GM18870 (cell line): ENCODE results near the gene MEGF9.
A peak's percentile ranks its signal among the peaks of the same experiment; 100 is the strongest.

Source experiments
- ATAC-seq: cut with Tn5 transposase; IDR thresholded peaks from one replicate; pipeline ENCODE4 v1.9.1; 2021; ENCODE audit warnings: moderate library complexity; ENCODE audit not compliant: unreplicated experiment

The MEGF9 gene

GRCh38 chr9:120707170-120707569, 7.1 kb downstream of the MEGF9 start:
- no peak for ATAC-seq

GRCh38 chr9:120705174-120705573, 9.1 kb downstream of the MEGF9 start:
- ATAC-seq = no peak

DNA sequence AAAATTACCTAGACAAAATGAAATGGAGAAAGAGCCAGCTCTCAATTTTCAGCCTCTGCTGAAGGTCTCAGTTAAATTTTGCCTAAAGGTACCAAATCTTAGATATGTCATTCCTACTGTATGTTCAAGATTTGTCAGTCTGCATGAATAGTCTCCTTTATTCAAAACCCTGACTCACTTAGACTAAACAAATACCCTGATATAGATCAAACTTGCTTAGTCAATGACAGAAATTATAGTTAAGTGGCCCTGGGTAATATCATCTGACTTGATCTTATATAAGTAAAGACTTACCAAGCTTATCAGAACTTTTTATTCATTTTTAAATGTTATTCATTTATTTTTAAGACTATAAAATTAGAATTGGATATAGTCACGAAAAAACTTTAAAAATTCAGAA, 12.2 kb downstream of the MEGF9 start:
- no peak for ATAC-seq

DNA sequence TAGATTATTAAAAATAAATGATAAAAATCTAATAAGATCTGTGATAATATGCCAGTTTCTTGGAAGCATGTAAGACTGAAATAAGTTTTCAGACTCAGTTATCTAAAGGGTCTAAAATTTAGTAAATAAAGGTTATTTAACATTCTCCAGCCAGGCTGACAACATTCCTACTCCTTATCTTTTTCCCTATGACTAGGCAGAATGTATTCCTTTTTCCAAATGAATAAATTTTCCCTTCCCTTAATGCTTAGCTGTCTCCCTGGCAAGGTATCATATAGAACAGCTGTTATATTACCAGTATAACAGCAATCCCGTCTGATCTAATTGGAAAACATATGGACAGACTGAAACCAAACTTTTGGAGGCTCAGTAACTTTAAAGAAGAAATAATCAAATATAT, 13.0 kb downstream of the MEGF9 start:
- no peak for ATAC-seq

DNA sequence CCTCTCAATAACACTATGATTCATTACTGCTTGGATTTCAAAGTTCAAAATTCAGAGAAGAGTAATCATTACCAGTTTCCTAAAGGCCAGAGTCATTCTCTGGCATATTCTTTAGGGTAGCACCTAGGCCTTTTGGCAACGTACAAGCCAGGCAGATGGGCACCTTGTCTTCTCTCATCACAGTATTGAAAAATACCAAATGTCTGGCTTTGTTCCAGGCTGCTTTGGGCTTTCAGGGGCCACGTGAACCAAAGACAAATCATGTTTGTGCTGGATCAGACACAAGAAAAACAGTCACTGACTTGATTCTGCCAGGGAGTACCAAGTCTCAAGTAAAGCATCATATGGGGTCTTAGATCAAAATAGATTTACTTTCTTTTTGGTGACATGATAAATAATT, 15.5 kb downstream of the MEGF9 start:
- no peak for ATAC-seq

- ATAC-seq = no peak
These were observed 16.8 kb downstream of the MEGF9 start for GRCh38 chr9:120697448-120697847.

- no peak for ATAC-seq
These were observed 17.6 kb downstream of the MEGF9 start for GRCh38 chr9:120696551-120697230.

DNA sequence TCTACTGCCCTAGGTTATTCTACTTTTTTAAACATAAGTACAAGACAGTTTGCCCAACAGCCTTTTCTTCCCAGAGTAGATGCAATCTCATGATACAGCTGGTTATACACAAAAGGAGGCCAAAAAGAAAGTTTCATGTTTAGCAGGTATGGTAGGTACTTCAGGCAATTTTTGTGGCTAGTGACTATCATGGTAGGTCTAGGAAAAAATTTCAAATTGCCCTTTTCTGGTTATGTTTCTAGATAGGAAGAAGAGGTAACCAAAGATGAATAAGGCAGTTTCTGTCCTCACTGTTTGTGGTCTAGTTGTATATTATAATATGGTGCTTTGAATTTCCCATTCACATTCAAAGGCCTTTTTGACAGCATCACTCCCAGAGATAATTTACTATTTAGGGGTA, 19.7 kb downstream of the MEGF9 start:
- ATAC-seq = peak; percentile 36

GRCh38 chr9:120693700-120694008, 20.6 kb downstream of the MEGF9 start:
- ATAC-seq = peak; percentile 56

DNA sequence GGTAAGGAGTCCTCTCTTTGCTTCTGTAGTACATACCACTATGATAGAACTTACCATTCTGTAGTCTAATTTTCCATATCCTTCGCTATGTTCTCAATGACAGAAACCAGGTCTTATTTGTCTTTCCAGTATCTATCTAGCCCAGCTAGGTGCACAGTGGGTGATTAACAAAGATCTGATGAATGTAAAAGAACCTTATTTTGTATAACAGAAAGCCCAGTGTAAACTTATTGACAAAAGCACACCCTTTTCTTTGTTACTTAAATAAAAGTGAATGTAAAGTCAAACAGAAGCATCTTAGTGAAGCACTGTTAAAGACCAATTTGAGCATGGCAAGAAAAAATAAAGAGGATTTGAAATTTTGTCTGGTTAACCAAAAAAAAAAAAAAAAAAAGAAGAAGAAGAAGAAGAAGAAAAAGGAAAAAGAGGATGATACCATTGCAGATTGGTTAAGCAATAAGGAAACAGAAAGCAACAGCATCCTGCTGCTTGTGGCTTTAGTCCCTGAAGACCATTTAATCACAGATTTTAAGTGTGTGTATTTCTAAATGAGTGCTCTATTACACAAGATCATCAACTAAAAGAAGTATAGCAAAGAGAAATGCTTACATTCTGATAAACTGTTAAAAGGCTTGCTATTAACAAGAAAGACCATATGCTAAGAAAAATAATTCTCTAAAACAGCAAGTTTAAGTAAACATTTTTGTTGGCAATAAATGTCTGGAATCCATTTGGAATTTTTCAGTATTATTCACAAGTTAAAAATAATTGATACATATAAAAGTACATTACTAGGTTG, 21.2 kb downstream of the MEGF9 start:
- ATAC-seq = peak; percentile 34

DNA sequence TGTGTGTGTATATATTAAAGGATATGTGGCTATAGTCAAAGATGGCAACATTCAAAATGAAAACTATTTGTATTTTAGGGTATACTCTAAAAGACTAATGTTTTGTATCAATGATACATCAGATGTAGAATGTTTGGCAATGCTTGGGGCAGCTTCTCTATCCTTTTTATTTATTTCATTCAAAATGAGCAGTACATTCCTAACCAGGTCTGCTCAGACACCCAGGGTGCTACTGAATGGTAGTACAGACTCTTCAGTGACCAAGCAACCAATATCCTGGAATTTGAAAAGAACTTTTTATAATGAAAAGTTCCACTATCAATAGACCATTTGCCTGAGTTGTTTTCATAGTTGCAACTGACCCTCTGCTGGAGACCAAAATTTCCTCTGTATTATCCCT, 23.9 kb downstream of the MEGF9 start:
- ATAC-seq = no peak

DNA sequence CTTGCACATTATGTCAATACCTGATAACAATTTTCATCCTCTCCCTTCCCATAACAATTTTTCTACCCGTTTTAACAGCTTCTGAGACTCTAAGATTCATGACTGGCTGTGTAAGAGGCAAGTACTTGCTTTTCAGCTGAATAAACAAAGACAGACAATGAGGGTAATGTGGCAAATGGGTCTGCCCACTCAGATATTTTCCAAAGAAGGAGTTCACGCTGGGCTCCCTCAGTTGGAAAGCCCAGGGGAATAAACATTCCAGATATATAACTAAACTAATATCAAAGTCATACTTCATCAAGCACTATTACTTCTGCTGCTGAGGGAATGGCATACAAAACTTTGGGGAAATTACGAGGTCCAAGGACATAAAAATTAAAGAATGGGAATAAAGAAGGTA, 24.4 kb downstream of the MEGF9 start:
- no peak for ATAC-seq

DNA sequence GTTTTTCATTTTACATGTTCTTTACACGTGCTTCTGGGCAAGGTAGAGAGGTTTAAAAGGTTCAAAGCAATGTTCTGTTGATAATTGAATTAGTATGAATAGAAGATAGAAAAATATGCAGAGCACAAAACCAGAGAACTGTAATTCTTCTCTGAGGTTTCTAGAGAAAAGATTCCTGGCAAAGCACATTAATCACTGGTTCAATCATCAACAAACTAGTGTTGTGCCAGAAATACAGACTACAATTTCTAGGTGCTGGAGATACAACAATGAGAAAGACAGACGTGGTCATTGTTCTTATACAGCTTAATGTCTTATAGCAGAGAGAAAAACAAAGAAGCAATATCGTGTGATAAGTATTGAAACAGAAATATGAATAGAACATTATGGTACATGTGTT, 25.5 kb downstream of the MEGF9 start:
- ATAC-seq = no peak

- ATAC-seq = no peak
These were observed 31.1 kb downstream of the MEGF9 start for GRCh38 chr9:120683150-120683549.

DNA sequence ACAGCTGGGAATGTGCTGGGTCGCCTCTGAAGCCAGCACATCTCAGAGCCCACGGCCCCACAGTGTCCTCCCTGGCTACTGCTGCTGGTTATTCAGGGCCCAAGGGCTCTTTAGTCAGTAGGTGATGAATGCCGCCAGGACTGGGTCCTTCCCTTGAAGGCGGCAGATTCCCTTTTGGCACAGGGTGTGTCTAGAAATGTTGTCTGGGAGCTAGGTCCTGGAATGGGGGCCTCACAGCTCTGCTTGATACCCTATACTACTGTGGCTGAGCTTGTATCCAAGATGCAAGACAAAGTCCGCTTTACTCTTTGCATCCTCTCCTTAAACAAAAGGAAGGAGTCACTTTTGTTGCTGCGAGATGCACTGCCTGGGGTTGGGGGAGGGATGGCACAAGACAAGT, 33.1 kb downstream of the MEGF9 start:
- ATAC-seq = no peak

DNA sequence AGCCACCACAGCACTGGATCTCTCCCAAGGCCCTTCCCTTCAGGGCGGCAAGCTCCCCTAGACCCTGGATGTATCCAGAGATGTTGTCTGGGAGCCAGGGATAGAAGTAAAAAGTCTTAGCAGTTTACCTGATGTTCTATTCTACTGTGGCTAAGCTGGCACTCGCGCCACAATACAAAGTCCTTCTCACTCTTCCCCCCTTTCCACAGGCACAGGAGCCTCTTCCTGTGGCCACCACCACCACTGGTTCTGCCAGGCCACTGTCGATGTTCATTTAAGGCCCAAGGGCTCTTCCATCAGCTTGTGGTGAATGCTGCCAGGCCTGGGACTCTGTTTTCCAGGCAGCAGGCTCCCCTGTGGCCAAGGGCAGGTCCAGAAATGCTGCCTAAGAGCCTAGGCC, 33.7 kb downstream of the MEGF9 start:
- no peak for ATAC-seq

- no peak for ATAC-seq
These were observed 34.1 kb downstream of the MEGF9 start for GRCh38 chr9:120680161-120680560.

DNA sequence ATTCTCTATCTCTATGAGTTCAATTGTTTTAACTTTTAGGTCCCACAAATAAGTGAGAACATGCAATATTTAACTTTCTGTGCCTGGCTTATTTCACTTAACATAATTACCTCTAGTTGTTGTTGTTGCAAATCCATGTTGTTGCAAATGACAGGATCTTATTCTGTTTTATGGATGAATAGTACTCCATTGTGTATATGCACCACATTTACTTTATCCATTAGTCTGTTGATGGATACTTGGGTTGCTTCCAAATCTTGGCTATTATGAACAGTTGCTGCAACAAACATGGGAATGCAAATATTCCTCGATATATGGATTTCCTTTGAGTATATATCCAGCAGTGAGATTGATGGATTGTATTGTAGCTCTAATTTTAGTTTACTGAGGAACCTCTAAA, 36.3 kb downstream of the MEGF9 start:
- ATAC-seq = no peak

- ATAC-seq = no peak
These were observed 37.4 kb downstream of the MEGF9 start for GRCh38 chr9:120676767-120677402.

- ATAC-seq = no peak
These were observed 45.9 kb downstream of the MEGF9 start for GRCh38 chr9:120668399-120668798.

DNA sequence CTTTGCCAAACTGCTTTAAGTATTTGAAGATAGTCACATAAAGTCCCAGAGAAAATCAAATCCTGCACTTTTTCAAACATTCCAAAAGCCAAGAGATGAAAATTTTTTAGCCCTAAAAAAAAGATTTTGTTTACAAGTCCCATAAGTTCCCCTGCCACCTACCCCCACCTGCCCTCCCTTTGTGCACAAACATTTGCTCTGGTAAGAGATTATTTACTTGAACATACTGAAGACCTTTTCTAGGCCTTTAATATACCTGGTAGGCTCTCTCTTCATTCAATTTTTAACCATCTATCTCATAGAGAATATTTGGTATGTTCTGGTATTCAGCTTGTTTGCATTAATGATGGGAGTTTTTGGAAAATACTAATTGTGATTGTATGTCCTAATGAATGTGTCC, 50.3 kb downstream of the MEGF9 start:
- ATAC-seq = no peak

DNA sequence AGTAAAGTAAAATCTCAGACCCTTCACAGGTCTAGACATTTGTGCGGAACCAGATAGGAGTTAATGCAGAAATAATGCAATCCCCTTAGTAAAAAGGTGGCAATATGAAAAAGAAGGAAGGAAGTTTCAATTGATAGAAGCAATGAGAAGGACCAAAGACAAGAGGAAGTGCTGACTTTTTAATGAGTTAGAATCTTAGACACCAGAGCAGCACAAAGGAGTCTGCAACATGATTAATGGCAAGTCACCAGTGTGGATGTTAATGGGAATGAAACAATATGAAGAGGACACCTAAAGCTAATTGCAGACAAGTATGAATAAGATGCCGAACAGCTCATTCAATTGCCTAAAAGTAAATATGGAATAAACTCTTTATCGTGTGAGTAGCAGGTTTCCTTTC, 50.9 kb downstream of the MEGF9 start:
- ATAC-seq = no peak
